Stimulated activated CD8-positive, alpha-beta memory T cell treated with anti-CD3 and anti-CD28 coated beads, Interleukin-15, amount 100 ng/mL, for 48 hours (primary cell): ENCODE data around the gene UGT1A4.

ENCODE experiments used
- DNase-seq, 2 donors: peaks; one replicate each; pipeline ENCODE4 v3.0.0-alpha.2; 2020; ENCODE audit warnings: low read depth in 2 of 2

UGT1A4 gene

DNA sequence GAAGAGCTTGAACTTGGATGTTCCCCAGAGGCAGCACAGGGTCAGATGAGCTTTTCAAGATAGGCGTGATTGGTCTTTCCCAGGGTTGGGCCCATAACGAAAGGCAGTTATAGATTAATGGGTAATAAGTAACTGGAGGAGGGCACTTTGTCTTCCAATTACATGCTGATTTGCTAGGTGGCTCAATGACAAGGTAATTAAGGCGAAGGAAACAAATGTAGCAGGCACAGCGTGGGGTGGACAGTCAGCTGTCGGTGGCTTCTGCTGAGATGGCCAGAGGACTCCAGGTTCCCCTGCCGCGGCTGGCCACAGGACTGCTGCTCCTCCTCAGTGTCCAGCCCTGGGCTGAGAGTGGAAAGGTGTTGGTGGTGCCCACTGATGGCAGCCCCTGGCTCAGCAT, at the start of gene UGT1A4:
TSS of gene UGT1A4 (plus strand) at position 185 of the 400 bp plus-strand sequence. CDS start at position 270, 85 bp downstream.
- no peak for DNase-seq

DNA sequence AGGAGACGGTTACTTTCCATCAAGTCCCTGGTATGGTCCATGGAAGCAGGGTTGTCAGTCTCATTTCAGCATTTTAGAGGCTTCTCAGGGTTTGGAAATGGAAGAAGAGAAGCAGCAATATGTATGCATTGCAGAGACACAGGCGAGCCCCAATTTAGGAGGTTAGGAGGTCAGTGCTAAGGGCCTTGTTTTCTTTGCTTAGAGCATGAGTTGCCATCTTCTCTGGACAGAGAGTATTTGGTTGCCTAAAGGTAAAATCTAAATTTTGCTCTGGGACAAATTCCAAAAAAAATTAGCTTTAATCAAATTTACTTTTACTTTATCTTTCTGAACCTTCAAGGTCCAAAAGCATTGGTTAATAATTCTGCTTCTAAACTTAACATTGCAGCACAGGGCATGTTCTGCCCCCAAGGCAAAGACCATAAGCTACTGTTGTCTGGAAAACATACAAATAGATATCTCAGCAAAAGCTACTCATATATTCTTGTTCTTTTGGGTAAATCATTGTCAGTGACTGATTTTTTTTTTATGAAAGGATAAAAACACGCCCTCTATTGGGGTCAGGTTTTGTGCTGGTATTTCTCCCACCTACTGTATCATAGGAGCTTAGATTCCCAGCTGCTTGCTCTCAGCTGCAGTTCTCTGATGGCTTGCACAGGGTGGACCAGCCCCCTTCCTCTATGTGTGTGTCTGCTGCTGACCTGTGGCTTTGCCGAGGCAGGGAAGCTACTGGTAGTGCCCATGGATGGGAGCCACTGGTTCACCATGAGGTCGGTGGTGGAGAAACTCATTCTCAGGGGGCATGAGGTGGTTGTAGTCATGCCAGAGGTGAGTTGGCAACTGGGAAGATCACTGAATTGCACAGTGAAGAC, 47.0 kb upstream of the UGT1A4 start, which contains the start of gene UGT1A9:
TSS of gene UGT1A9 (plus strand) at position 609 of the 872 bp plus-strand sequence. CDS start at position 646, 37 bp downstream.
- DNase-seq: no peak

DNA sequence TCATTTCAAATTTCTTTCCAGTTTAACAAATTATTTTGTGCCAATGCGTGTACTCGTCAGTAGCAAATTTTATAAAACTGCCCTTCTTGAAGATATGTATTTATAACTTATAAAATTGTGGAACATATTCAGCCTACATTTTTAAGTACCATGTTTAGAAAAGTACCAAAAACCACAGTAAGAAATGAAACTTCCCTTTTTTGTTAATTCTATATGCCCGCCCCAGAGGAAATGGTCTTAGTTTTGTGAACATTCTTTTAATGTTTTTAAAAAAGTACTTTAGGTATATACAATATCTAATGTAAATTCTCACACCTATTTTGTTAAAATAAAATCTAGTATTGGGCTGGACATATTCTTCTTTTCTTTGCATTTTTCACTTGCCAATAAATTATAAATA, 45.6 kb upstream of the UGT1A4 start:
- no peak for DNase-seq

DNA sequence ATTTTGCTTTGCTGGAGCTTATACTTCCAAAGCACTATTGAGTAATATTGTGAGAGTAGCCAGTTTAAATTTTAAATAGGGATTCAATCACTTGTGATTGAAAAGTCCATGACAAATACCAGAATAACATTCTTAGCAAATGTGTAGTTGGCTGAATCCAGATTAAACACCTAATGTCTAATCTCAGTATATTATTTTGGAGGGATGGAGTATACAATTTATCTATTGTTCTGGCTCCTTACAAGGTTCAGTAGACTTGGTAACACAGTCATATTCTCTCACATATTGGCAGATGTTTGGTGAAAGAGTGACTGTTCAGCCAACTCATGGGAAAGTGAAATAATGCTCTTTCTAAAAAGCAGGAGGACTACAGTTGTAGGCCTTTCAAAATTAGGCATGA, 44.6 kb upstream of the UGT1A4 start:
- DNase-seq: no peak

DNA sequence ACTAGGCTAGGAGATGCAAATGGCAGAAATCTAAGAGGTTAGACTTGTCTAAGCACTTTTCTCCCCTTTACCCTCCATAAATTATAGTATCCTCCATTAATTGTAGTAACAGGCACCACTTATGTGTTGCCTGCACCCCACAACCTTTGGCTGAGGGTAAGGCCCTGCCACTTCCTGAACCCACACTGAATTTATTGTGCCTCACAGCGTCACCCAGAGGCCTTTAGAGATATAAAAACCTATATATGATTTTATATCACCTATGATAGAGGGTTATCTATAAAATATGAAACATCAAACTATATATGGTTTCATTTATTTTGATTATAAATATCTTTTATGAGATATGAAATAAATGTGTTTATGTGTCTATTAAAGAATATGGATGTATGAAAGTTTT, 44.2 kb upstream of the UGT1A4 start:
- DNase-seq: no peak

DNA sequence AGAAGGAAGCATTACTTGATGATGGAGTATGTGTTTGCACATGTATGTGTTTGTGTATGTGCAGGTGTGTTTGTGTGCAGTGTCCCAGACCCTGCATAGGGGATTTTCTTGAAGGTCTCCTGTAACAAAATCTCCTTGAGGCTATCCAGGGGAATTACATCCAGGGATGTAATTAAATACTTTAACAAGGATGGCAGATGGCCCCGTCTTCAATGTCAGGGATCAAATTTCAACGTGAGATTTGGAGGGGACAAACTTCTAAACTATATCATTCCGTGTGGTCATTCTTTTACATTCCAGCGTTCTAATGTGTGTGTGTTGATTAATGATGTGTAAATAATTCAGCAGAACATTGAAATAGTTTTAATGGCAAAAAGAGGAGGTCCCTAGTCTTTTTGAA, 43.5 kb upstream of the UGT1A4 start:
- no peak for DNase-seq

DNA sequence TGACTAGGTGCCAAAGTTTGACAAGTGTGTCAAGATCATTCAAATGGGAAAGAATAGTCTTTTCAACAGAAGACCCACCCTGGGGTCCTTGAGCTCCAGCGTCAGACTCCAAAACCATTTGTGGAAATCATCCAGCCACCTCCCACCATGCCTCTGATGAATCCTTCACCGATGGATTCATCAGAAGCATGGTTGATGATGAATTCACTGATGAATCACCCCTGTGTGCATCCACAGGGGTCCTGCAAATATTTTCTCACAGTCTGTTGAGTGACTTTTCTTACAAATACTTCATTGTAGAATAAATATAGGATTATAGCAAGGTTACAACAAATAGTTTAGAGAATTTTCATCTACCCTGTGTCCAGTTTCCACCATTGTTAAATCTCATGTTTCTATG, 42.5 kb upstream of the UGT1A4 start:
- no peak for DNase-seq

DNA sequence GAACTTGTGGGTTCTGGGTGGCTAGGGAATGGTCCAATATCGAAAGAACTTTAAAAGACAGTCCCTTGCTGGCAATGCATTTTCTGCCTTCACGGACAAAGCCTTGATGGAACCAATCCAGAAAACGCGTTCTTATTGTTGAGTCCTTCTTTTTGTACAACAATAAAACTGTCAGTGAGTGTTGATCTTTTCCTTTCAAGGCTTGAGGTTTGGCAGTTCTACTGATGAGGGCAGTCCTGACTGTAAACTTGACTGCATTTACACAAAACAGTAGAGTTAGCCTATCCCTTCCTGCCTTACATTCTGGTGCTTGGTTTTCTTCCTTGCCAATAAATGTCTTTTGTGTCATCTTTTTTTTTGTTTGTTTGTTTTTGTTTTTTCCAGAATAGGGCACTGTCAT, 39.3 kb upstream of the UGT1A4 start:
- no peak for DNase-seq

DNA sequence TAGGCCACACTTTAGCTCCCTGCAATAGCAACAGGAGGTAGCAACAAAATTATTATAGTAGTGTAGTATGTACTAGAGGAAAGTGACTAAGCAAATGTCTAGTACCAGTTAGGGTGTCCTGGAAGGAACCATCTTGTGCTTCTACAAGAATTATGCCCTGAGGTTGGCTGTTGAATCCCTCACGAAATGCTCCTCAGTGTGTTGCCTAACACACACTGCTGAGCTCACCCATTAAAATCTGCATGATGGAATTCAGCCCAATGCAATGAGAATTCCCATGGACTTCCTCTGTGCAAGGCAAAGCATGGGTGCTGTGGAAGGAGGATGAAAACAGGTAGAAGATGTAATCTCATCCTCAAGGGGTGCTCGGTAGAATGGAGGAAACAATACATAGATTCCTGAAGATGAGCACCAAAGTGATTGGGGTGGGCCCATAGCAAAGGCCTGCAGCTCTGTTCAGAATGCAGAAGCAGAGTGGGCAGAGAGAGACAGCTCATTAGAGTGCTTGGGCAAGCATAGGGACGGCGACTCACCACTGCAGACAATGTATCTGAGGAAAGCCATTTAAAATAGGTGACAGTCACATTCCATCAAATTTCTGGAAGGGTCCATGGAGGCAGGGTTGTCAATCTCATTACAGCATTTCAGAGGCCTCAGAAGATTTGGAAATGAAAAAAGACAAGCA, 38.0 kb upstream of the UGT1A4 start:
- DNase-seq: no peak

DNA sequence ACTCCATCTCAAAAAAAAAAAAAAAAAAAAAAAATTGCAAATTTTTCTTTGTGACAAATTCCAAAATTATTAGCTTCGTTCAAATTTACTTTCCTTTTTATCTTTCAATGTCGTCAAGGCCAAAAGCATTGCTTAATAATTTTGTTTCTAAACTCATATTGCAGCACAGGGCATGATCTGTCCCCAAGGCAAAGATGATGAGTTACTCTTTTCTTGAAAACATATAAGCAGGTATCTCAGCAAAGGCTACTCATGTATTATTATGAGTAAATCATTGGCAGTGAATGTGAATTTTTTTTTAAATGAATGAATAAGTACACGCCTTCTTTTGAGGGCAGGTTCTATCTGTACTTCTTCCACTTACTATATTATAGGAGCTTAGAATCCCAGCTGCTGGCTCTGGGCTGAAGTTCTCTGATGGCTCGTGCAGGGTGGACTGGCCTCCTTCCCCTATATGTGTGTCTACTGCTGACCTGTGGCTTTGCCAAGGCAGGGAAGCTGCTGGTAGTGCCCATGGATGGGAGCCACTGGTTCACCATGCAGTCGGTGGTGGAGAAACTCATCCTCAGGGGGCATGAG, 36.9 kb upstream of the UGT1A4 start, which contains the start of gene UGT1A7:
TSS of gene UGT1A7 (plus strand) at position 381 of the 579 bp plus-strand sequence. CDS start at position 418, 37 bp downstream.
- no peak for DNase-seq

DNA sequence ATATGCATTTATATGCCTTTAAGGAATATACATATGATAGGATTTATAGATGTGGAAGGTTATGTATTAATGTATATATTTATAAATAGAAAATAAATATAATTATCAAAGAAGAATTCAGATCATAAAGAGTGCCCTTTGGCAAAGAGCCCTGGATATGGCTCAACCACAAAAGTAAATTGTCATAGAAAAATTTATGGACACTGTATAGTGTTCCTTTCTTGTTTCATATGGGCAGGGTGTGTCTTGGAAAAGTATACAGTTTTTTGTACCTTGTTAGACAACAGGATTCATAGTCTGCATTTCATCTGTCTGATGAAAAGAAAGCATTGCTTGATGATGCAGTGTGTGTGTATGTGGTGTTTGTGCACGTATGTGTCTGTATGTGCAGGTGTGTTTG, 33.9 kb upstream of the UGT1A4 start:
- no peak for DNase-seq

DNA sequence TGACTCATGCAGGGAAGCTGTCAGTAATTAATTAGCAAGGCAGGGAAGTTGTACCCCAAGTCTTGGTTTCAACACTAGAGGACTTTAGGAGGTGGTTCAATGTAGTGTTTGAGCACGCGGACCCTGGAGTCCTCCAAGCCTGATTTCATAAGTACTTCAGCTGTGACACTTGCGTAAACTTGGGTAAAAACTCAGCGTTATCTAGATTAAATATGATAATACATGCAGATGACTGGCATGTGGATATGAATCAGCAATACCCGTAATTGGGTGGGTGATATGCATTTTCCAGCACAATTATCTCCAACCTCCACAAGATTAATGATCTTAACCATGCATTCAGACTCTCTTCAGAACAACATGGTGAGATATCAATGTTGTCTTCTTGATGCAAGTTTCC, 31.6 kb upstream of the UGT1A4 start:
- no peak for DNase-seq

DNA sequence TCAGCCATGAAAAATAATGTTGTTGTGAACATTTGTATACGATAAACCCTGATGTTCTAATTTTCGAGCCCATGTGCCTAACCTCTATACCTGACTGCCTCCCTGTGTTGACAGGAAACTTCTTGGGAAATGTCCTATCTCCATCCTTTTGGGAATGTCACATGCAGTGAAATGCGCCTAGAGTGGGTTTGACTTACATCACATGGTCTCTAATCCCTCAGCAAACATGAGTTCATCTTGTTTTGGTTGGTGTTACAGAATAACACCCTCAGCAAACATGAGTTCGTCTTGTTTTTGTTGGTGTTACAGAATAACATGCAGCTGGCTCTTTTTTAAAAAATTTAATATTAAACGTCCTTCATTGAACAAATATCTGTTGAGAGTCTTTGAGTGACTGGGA, 30.2 kb upstream of the UGT1A4 start:
- DNase-seq: no peak

DNA sequence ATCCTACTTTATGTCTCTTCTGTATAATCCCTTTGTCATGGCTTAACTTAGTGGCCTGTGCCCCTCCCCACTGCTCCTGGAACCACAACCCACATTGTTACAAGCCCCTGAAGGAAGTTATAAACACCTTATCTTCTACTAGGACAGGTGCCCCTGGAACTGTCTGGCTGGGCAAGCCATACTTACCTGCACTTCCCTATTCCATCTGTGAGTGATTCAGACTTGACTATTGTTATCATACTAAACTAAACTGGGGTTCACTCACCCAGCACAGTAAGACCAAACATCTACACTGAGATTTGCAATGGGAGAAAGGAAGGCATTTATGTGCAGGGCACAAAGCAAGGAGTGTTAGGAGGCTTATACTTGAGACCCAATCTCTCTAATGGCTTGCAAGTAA, 29.5 kb upstream of the UGT1A4 start:
- no peak for DNase-seq

DNA sequence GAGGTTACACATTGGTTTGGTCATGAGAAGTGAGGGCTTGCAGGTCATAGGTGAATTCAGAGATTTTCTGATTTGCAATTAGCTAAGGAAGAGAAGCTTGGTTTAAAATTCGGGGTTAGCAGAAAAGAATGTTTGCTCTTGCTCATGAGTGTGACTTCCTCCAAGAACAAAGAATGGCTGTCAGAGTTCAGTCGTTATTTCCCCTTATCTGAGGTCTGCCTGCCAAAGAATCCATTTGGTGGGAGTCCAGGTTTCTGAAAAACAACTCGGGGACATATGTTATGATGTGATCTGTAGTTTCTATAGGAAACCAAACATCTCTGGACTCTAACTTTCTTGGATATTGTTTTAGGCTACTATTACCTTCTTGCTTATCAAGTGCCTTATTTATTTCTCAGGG, 29.0 kb upstream of the UGT1A4 start:
- DNase-seq: no peak

DNA sequence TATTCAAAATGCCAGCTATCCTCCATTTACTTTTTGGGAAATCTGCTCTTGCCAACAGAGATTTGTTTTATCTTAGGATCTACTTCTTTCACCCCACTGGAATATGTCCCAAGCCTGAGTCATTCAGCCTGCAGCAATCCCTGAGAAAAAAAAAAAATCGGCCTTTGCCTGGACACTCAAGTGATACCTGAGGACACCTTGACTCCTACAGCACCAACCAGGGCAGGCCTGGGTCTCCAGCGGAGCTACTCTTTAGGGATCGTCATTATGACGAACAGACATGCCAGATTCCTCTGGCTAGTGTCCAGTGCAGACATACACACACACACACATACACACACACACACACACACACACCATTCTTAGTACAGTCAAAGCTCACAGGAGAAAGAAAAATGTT, 28.1 kb upstream of the UGT1A4 start:
- no peak for DNase-seq

DNA sequence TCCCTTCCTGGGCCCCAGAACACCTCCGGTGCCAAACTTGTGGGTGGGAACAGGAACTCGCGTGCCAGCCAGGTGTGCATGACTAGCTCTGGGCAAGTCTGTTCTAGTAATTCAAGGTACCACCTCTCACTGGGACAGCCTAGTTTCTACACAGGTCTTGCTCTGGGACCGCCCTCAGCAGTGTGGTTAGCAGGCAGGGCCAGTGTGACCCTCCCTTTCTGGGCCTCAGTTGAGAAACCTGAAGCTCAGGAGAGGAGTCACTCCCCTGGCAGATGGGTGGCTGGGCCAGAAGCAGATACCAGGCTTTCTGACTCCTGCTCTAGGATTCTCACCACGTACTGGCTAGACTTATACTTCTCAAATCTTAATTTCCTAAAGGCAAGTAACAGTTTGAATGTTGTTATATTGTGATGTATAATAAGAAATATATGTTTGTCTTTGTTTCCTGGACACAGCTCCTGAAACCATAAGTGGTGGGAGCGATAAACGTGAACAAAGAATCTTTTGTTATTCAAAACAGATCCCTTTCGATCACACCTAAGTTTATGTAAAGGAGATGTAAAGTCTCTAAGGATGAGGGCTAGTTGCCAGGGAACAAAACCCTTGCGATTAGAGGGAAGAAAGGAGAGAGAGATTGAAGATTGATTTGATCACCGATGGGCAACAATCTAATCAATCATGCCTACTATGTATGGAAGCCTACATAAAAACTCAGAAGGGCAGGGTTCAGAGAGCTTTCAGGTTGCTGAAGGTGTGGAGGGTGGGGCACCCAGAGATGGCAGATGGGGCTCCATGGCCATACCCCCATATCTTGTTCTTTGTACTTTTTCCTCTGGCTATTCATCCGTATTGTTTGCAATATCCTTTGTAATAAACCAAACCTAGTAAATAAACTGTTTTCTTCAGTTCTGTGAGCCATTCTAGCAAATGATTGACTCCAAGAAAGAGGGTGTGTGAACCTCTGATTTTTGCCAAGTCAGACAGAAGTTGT, 26.8 kb upstream of the UGT1A4 start:
- DNase-seq: no peak

DNA sequence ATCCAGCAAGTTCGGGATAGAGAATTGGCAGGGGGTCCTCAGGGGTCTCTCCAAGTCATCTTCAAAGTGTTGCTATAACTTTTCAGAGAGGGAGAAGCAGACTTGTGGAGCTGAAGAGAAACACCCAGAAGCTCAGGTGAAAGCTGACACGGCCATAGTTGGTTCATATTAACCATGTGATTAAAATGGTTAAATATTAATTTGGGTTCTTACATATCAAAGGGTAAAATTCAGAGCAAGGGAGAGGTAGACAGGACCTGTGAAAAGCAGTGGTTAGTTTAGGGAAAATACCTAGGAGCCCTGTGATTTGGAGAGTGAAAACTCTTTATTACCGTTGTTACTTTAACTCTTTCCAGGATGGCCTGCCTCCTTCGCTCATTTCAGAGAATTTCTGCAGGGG, 25.9 kb upstream of the UGT1A4 start, which contains the start of gene UGT1A6:
TSS of gene UGT1A6 (plus strand) at position 243 of the 400 bp plus-strand sequence. CDS start at position 358, 115 bp downstream.
- DNase-seq: no peak

DNA sequence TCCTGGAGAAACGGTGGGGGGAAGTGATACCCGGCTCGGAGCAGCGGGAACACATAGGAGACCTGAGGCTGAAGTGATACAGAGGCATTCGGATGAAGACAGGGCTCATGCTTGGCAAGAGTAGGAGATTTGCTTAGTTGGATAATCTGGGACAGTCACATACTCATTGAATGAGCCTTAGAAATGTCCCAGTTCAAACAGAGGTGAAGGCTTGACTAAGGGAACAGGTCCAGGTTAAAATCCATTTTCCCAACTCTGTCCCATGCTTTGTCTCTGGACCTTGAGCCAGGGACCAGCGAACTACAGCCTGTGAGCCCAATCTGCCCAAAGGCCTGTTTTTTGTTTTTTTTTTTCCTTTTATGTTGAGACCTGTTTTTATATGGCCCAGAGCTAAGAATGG, 24.6 kb upstream of the UGT1A4 start:
- DNase-seq: no peak

DNA sequence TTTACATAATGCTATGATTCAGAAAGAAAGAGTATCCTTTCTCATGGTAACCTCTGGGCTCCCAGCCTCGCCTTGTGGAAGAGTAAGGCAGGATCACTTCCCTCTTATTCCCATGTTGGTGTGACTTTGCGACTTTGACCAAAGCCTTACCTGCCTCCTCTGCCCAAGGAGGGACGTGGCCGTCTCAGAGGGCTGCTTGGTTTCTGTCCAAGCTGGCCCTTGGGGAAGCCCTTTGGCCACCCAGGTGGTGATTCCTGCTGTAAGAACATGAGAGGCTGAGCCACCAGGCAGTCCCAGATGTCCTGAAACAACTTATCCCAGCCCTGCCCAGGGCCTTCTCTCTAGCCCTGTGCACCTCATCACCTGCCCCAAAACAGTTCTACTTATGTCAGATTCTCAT, 19.8 kb upstream of the UGT1A4 start:
- DNase-seq: no peak

DNA sequence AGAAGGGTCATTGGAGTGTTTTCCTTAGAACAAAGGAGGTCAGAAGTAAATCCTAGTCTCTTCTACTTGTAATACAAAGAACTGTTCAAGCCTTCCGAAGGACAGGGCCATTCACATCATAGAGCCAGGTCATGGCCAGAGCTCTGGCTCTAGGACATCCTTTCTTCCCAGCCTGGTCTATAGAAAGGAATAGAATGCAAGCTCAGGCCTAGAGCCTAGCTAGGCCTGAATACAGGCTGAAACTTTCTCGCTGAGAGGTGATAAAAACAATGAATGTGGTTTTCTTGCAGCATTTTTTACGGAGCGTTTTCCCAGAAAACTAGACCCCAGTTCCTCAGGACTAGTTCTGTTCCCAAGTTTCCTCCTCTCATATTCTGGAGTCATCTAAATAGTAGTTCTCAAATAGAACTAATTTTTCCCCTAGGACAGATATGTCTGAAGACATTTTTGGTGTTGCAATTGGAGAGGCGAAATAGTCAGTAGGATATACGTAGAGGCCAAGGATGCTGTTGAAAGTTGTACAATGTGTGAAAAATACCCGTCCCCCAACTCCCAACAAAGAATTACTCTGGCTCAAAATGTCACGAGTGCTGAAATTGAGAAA, 19.0 kb upstream of the UGT1A4 start:
- DNase-seq: no peak
